ENCODE results near the gene SLC31A1.

- TF ChIP-seq, protein P1, sequence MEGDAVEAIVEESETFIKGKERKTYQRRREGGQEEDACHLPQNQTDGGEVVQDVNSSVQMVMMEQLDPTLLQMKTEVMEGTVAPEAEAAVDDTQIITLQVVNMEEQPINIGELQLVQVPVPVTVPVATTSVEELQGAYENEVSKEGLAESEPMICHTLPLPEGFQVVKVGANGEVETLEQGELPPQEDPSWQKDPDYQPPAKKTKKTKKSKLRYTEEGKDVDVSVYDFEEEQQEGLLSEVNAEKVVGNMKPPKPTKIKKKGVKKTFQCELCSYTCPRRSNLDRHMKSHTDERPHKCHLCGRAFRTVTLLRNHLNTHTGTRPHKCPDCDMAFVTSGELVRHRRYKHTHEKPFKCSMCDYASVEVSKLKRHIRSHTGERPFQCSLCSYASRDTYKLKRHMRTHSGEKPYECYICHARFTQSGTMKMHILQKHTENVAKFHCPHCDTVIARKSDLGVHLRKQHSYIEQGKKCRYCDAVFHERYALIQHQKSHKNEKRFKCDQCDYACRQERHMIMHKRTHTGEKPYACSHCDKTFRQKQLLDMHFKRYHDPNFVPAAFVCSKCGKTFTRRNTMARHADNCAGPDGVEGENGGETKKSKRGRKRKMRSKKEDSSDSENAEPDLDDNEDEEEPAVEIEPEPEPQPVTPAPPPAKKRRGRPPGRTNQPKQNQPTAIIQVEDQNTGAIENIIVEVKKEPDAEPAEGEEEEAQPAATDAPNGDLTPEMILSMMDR (IDR thresholded peaks at IDR 0.05): no peak
- no peak for TF ChIP-seq EZH2 (IDR thresholded peaks at IDR 0.05)
- TF ChIP-seq EZH2phosphoT487 (IDR thresholded peaks at IDR 0.05): no peak
Measured at GRCh38 chr9:113223963-113224362, 2.6 kb downstream of the SLC31A1 start.

Measured in neural progenitor cell (in vitro differentiated cells).